NCI-H1694 treated with DMSO at 0.1 percent for 48 hours (cell line): ENCODE measurements around the gene MRPS26.
"Not testable (repeated sequence)": the region's sequence is repeated elsewhere in the genome, so short reads cannot be mapped to it uniquely, and the experiment has no call there.

Experiments
- DNase-seq: peaks from one replicate; lab custom pipeline; 2025; lab: John Stamatoyannopoulos, UW

MRPS26 gene

GRCh38 chr20:3045816-3046676, at the start of gene MRPS26:
TSS of gene MRPS26 (plus strand) at chr20:3046052. CDS start at chr20:3046069, 17 bp downstream.
- DNase-seq: peak; percentile 58

- no peak for DNase-seq
Measured at GRCh38 chr20:2998728-2999127, 47.1 kb upstream of the MRPS26 start.

GRCh38 chr20:3000852-3001523, 44.9 kb upstream of the MRPS26 start:
- peak; percentile 79 for DNase-seq

GRCh38 chr20:3003416-3003815, 42.4 kb upstream of the MRPS26 start:
- DNase-seq: no peak

GRCh38 chr20:3010985-3011723, 34.7 kb upstream of the MRPS26 start:
- no peak for DNase-seq

- DNase-seq: no peak
Measured at GRCh38 chr20:3011752-3012151, 34.1 kb upstream of the MRPS26 start.

GRCh38 chr20:3013771-3014170, 32.1 kb upstream of the MRPS26 start:
- DNase-seq: no peak

GRCh38 chr20:3014179-3014578, 31.7 kb upstream of the MRPS26 start:
- DNase-seq: no peak

- DNase-seq: no peak
Measured at GRCh38 chr20:3014662-3015061, 31.2 kb upstream of the MRPS26 start.

- DNase-seq: not testable (repeated sequence)
Measured at GRCh38 chr20:3015302-3015701, 30.6 kb upstream of the MRPS26 start.

- no peak for DNase-seq
Measured at GRCh38 chr20:3021327-3021726, 24.5 kb upstream of the MRPS26 start.

GRCh38 chr20:3021777-3022176, 24.1 kb upstream of the MRPS26 start:
- no peak for DNase-seq

GRCh38 chr20:3022559-3023490, 23.0 kb upstream of the MRPS26 start:
- not testable (repeated sequence) for DNase-seq

GRCh38 chr20:3027987-3028386, 17.9 kb upstream of the MRPS26 start:
- no peak for DNase-seq

- no peak for DNase-seq
Measured at GRCh38 chr20:3031524-3032147, 14.2 kb upstream of the MRPS26 start.

GRCh38 chr20:3032624-3033023, 13.2 kb upstream of the MRPS26 start:
- DNase-seq: no peak

- no peak for DNase-seq
Measured at GRCh38 chr20:3037654-3038053, 8.2 kb upstream of the MRPS26 start.

- DNase-seq: no peak
Measured at GRCh38 chr20:3038454-3038853, 7.4 kb upstream of the MRPS26 start.

GRCh38 chr20:3039426-3039825, 6.4 kb upstream of the MRPS26 start:
- no peak for DNase-seq

GRCh38 chr20:3040086-3040485, 5.8 kb upstream of the MRPS26 start:
- DNase-seq: no peak

GRCh38 chr20:3041854-3042409, 3.9 kb upstream of the MRPS26 start:
- no peak for DNase-seq
